ENCODE measurements around the gene PRPF6. TPM values are rescaled to one million over a fixed set of nuclear protein-coding genes. Genes with fewer than 3 reads are reported as not detected.

PRPF6 gene
- total and polyA plus RNA-seq, 2 of the 13 experiments (the other 11 are each of a cell fraction or from before 2014, with no cell fraction given): 63.7 to 101 TPM

DNA sequence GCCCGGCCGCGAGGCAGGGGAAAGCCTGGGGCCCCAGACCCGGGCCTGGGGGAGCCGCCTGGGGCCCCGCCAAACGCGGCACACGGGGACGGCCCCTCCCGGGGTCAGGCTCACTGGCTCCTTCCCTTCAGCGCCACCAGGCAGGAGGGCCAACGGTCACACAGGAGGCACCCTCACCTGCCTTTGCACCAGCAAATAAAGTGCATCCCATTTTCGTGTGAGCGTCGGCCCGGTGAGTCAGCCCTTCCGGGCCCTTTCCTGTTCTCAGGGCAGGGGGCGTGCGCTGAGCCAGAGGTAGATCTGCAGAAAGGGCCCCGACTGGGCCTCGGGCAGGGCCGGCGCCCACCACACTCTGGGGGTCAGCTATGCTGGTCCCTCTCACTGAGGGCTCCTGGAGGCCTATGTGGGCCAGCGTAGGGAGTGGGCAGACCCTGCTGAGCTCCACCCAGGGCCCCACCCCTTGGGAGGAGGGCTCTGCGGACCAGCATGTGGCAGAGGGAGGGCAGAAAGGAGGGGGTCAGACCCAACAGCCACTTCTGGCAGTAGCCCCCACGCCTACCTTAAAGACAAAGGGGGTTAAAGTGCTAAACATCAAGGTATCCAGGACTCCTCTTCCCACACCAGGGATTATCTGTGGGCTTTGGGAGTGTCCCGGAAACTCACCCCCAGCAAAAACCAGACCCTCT, 23.8 kb upstream of the PRPF6 start (continued):
- TF ChIP-seq ZNF383 (CRISPR knock-in tag; IDR thresholded peaks at IDR 0.05; ENCODE audit: borderline replicate concordance) (no peak), JDP2 (CRISPR knock-in tag; IDR thresholded peaks at IDR 0.05; ENCODE audit: borderline replicate concordance) (no peak), ZBTB40 (IDR thresholded peaks at IDR 0.05) (no peak), ZBTB40 (CRISPR knock-in tag; IDR thresholded peaks at IDR 0.05) (no peak), IRF9 (CRISPR knock-in tag; IDR thresholded peaks at IDR 0.05; ENCODE audit: borderline replicate concordance) (no peak), DNMT1 (CRISPR knock-in tag; IDR thresholded peaks at IDR 0.05) (no peak), ATF2 (CRISPR knock-in tag; IDR thresholded peaks at IDR 0.05) (peak; percentile 72), ZFP36 (IDR thresholded peaks at IDR 0.05; ENCODE audit: borderline replicate concordance, low read depth, low read length, partially characterized antibody) (no peak), ADNP (CRISPR knock-in tag; IDR thresholded peaks at IDR 0.05) (no peak), ZNF496 (CRISPR knock-in tag; IDR thresholded peaks at IDR 0.05; ENCODE audit: insufficient replicate concordance) (no peak), KLF9 (CRISPR knock-in tag; IDR thresholded peaks at IDR 0.05; ENCODE audit: low read depth) (peak; percentile 86; the same call in 1 of the 2 replicates), FOXA1 (IDR thresholded peaks at IDR 0.05) (no peak), FOXA1 (CRISPR knock-in tag; IDR thresholded peaks at IDR 0.05) (no peak), U2AF1 (optimal IDR thresholded peaks at IDR 0.05; ENCODE audit: low read depth, low read length) (peak; percentile 30), SRF (IDR thresholded peaks at IDR 0.05; ENCODE audit: low read depth, low read length) (no peak)
- TF ChIP-seq, protein P1, sequence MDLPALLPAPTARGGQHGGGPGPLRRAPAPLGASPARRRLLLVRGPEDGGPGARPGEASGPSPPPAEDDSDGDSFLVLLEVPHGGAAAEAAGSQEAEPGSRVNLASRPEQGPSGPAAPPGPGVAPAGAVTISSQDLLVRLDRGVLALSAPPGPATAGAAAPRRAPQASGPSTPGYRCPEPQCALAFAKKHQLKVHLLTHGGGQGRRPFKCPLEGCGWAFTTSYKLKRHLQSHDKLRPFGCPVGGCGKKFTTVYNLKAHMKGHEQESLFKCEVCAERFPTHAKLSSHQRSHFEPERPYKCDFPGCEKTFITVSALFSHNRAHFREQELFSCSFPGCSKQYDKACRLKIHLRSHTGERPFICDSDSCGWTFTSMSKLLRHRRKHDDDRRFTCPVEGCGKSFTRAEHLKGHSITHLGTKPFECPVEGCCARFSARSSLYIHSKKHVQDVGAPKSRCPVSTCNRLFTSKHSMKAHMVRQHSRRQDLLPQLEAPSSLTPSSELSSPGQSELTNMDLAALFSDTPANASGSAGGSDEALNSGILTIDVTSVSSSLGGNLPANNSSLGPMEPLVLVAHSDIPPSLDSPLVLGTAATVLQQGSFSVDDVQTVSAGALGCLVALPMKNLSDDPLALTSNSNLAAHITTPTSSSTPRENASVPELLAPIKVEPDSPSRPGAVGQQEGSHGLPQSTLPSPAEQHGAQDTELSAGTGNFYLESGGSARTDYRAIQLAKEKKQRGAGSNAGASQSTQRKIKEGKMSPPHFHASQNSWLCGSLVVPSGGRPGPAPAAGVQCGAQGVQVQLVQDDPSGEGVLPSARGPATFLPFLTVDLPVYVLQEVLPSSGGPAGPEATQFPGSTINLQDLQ (CRISPR knock-in tag; IDR thresholded peaks at IDR 0.05): no peak; the same call in 1 of the 2 replicates

Data from HepG2 (cell line).